ENCODE measurements around the gene DNAJC4.

Gene DNAJC4

GRCh38 chr11:64269540-64270220 lies 39.3 kb downstream of the DNAJC4 start:
- peaks cover 19% of the 10 kb centered on the region for H3K4me1 ChIP-seq (ENCODE audit: control insufficient read depth, insufficient read depth, low read length)
- H3K36me3 ChIP-seq (ENCODE audit: control insufficient read depth, insufficient read depth, low read length) = peaks cover 22% of the 10 kb centered on the region
- peak overlapping the region; percentile 88 for H3K9ac ChIP-seq (ENCODE audit: low read length)
- H3K27me3 ChIP-seq (ENCODE audit: control insufficient read depth, insufficient read depth, low read length) = no peaks in the 10 kb centered on the region
- H3K27ac ChIP-seq (ENCODE audit: low read depth, low read length) = peak overlapping the region; percentile 82
- H3K4me3 ChIP-seq (ENCODE audit: low read depth, low read length) = peak overlapping the region; percentile 87
- H3K9me3 ChIP-seq (ENCODE audit: control insufficient read depth, insufficient read depth, low read depth, low read length) = no peaks in the 10 kb centered on the region

- no peak overlapping the region for H3K27ac ChIP-seq (ENCODE audit: low read depth, low read length)
- H3K4me1 ChIP-seq (ENCODE audit: control insufficient read depth, insufficient read depth, low read length) = peaks cover 19% of the 10 kb centered on the region; the same call in 1 of the 2 replicates
- H3K9me3 ChIP-seq (ENCODE audit: control insufficient read depth, insufficient read depth, low read depth, low read length) = no peaks in the 10 kb centered on the region
- H3K36me3 ChIP-seq (ENCODE audit: control insufficient read depth, insufficient read depth, low read length) = peaks cover 16% of the 10 kb centered on the region
- no peak overlapping the region for H3K4me3 ChIP-seq (ENCODE audit: low read depth, low read length)
- H3K9ac ChIP-seq (ENCODE audit: low read length) = no peak overlapping the region
- no peaks in the 10 kb centered on the region for H3K27me3 ChIP-seq (ENCODE audit: control insufficient read depth, insufficient read depth, low read length)
Measured at GRCh38 chr11:64275031-64275800, 44.9 kb downstream of the DNAJC4 start.

- Histone ChIP-seq H3K9ac (ENCODE audit: low read length) (no peak overlapping the region), H3K4me1 (ENCODE audit: control insufficient read depth, insufficient read depth, low read length) (peaks cover 19% of the 10 kb centered on the region; the same call in 1 of the 2 replicates), H3K27ac (ENCODE audit: low read depth, low read length) (no peak overlapping the region), H3K36me3 (ENCODE audit: control insufficient read depth, insufficient read depth, low read length) (peaks cover 16% of the 10 kb centered on the region), H3K9me3 (ENCODE audit: control insufficient read depth, insufficient read depth, low read depth, low read length) (no peaks in the 10 kb centered on the region), H3K27me3 (ENCODE audit: control insufficient read depth, insufficient read depth, low read length) (no peaks in the 10 kb centered on the region), H3K4me3 (ENCODE audit: low read depth, low read length) (no peak overlapping the region)
Measured at GRCh38 chr11:64275841-64276240, 45.5 kb downstream of the DNAJC4 start.

- peaks cover 16% of the 10 kb centered on the region for H3K36me3 ChIP-seq (ENCODE audit: control insufficient read depth, insufficient read depth, low read length)
- no peak overlapping the region for H3K27ac ChIP-seq (ENCODE audit: low read depth, low read length)
- no peak overlapping the region for H3K4me3 ChIP-seq (ENCODE audit: low read depth, low read length)
Measured at GRCh38 chr11:64276653-64277431, 46.5 kb downstream of the DNAJC4 start.

GRCh38 chr11:64278576-64279190 lies 48.3 kb downstream of the DNAJC4 start:
- Histone ChIP-seq H3K27me3 (ENCODE audit: control insufficient read depth, insufficient read depth, low read length) (no peaks in the 10 kb centered on the region), H3K27ac (ENCODE audit: low read depth, low read length) (no peak overlapping the region), H3K9ac (ENCODE audit: low read length) (no peak overlapping the region), H3K36me3 (ENCODE audit: control insufficient read depth, insufficient read depth, low read length) (peaks cover 20% of the 10 kb centered on the region), H3K9me3 (ENCODE audit: control insufficient read depth, insufficient read depth, low read depth, low read length) (no peaks in the 10 kb centered on the region), H3K4me1 (ENCODE audit: control insufficient read depth, insufficient read depth, low read length) (peaks cover 14% of the 10 kb centered on the region; the same call in 1 of the 2 replicates), H3K4me3 (ENCODE audit: low read depth, low read length) (no peak overlapping the region)

More at GRCh38 chr11:64276653-64277431, 46.5 kb downstream of the DNAJC4 start:
- Histone ChIP-seq H3K9ac (ENCODE audit: low read length) (no peak overlapping the region), H3K4me1 (ENCODE audit: control insufficient read depth, insufficient read depth, low read length) (peaks cover 17% of the 10 kb centered on the region; the same call in 1 of the 2 replicates), H3K9me3 (ENCODE audit: control insufficient read depth, insufficient read depth, low read depth, low read length) (no peaks in the 10 kb centered on the region), H3K27me3 (ENCODE audit: control insufficient read depth, insufficient read depth, low read length) (no peaks in the 10 kb centered on the region)

- Histone ChIP-seq H3K27ac (ENCODE audit: low read depth, low read length) (no peak overlapping the region), H3K4me1 (ENCODE audit: control insufficient read depth, insufficient read depth, low read length) (peaks cover 5% of the 10 kb centered on the region; the same call in 1 of the 2 replicates), H3K9ac (ENCODE audit: low read length) (no peak overlapping the region), H3K36me3 (ENCODE audit: control insufficient read depth, insufficient read depth, low read length) (peaks cover 12% of the 10 kb centered on the region), H3K4me3 (ENCODE audit: low read depth, low read length) (no peak overlapping the region), H3K9me3 (ENCODE audit: control insufficient read depth, insufficient read depth, low read depth, low read length) (no peaks in the 10 kb centered on the region), H3K27me3 (ENCODE audit: control insufficient read depth, insufficient read depth, low read length) (no peaks in the 10 kb centered on the region)
Measured at GRCh38 chr11:64281957-64282770, 51.8 kb downstream of the DNAJC4 start.

- Histone ChIP-seq H3K27ac (ENCODE audit: low read depth, low read length) (no peak overlapping the region), H3K4me3 (ENCODE audit: low read depth, low read length) (no peak overlapping the region), H3K9me3 (ENCODE audit: control insufficient read depth, insufficient read depth, low read depth, low read length) (no peaks in the 10 kb centered on the region)
Measured at GRCh38 chr11:64283092-64283491, 52.7 kb downstream of the DNAJC4 start.

More at GRCh38 chr11:64283092-64283491, 52.7 kb downstream of the DNAJC4 start:
- H3K9ac ChIP-seq (ENCODE audit: low read length) = peak overlapping the region; percentile 35
- 0 out of 2 replicates have a peak, but pooled peaks cover 1% of the 10 kb centered on the region for H3K27me3 ChIP-seq (ENCODE audit: control insufficient read depth, insufficient read depth, low read length)
- H3K4me1 ChIP-seq (ENCODE audit: control insufficient read depth, insufficient read depth, low read length) = peaks cover 5% of the 10 kb centered on the region; the same call in 1 of the 2 replicates
- peaks cover 13% of the 10 kb centered on the region; the same call in 1 of the 2 replicates for H3K36me3 ChIP-seq (ENCODE audit: control insufficient read depth, insufficient read depth, low read length)

Data from HUES6 (cell line).